Ascending aorta (tissue), 2 donors: ENCODE measurements around the gene BANF2. TPM values are rescaled to one million over a fixed set of nuclear protein-coding genes. Genes with fewer than 3 reads are reported as not detected.

ENCODE experiments used
- DNase-seq, 2 donors: peaks; one replicate each; pipeline ENCODE4 v3.0.0-alpha.2; 2019; ENCODE audit warnings: low spot score in 2 of 2
- H3K27ac ChIP-seq, 2 donors: fragments of 200-600 bp; sonication (generic); one replicate each; pipeline ENCODE4 v1.5.1; 2016 to 2017; ENCODE audit warnings: mild to moderate bottlenecking in 1 of 2
- H3K27me3 ChIP-seq: fragments of 200-600 bp; sonication (generic); one replicate; pipeline ENCODE4 v1.5.1; 2017
- H3K36me3 ChIP-seq, 2 donors: fragments of 200-600 bp; sonication (generic); one replicate each; pipeline ENCODE4 v1.5.1; 2016
- H3K4me1 ChIP-seq, 2 donors: fragments of 200-600 bp; sonication (generic); one replicate each; pipeline ENCODE4 v1.5.1; 2016 to 2017; ENCODE audit warnings: mild to moderate bottlenecking in 1 of 2
- H3K4me3 ChIP-seq, 2 donors: fragments of 200-600 bp; sonication (generic); one replicate each; pipeline ENCODE4 v1.5.1; 2016 to 2017; ENCODE audit warnings: mild to moderate bottlenecking in 1 of 2
- H3K9me3 ChIP-seq, 2 donors: fragments of 200-600 bp; sonication (generic); one replicate each; pipeline ENCODE4 v1.5.1; 2016
- CTCF ChIP-seq, 3 experiments: fragments of 200-600 bp in 2 of 3; fragments of 450-650 bp in 1 of 3; sonication (generic) in 2 of 3; IDR thresholded peaks; one replicate each; pipeline ENCODE4 v1.5.1; 2016 to 2019; ENCODE audit warnings: antibody characterized with exemption in 3 of 3, mild to moderate bottlenecking in 1 of 3, moderate library complexity in 1 of 3
- intact Hi-C: fragments of 100-400 bp; cut with DNase I; formaldehyde crosslinking; loops from one replicate; pipeline ENCODE4 v1.15.1; 2023
- total RNA-seq: library from RNA; depleted of rRNA; stranded (reverse); fragments of >200 nt; gene quantifications from one replicate; pipeline ENCODE4 v1.1.0, GENCODE V29; 2016

BANF2 gene
- total RNA-seq, 1 donor from 2014 or later, result not detected

GRCh38 chr20:17676942-17677341, 22.8 kb upstream of the BANF2 start:
- no peaks in the 10 kb centered on the region for H3K9me3 ChIP-seq
- H3K27ac ChIP-seq, result peak overlapping the region; percentile 61 to 72
- H3K4me3 ChIP-seq, result no peak overlapping the region
- no peak for DNase-seq
- intact Hi-C loops, result no loop called here
- H3K4me1 ChIP-seq, result peaks cover 15 to 29% of the 10 kb centered on the region in 2 donors
- peaks cover 4% of the 10 kb centered on the region in 2 donors for H3K36me3 ChIP-seq
- no peaks in the 10 kb centered on the region for H3K27me3 ChIP-seq
- no peak for TF ChIP-seq CTCF (IDR thresholded peaks at IDR 0.05)

GRCh38 chr20:17678295-17678694, 21.5 kb upstream of the BANF2 start:
- H3K36me3 ChIP-seq, result peaks cover 4% of the 10 kb centered on the region in 2 donors
- H3K4me3 ChIP-seq, result no peak overlapping the region
- H3K4me1 ChIP-seq, result peaks cover 18 to 33% of the 10 kb centered on the region in 2 donors
- no peaks in the 10 kb centered on the region for H3K9me3 ChIP-seq
- peak overlapping the region in 1 of 2 donors; percentile 72 for H3K27ac ChIP-seq
- H3K27me3 ChIP-seq, result no peaks in the 10 kb centered on the region
- no peak for TF ChIP-seq CTCF (IDR thresholded peaks at IDR 0.05)
- intact Hi-C loops, result no loop called here
- no peak for DNase-seq

- peaks cover 18 to 33% of the 10 kb centered on the region in 2 donors for H3K4me1 ChIP-seq
Measured at GRCh38 chr20:17678886-17679285, 20.9 kb upstream of the BANF2 start.

GRCh38 chr20:17679941-17680835, 19.6 kb upstream of the BANF2 start:
- Histone ChIP-seq H3K27ac (peak overlapping the region; percentile 95 to 97), H3K4me1 (peaks cover 12 to 26% of the 10 kb centered on the region in 2 donors), H3K36me3 (peaks cover 4% of the 10 kb centered on the region in 2 donors), H3K27me3 (no peaks in the 10 kb centered on the region), H3K4me3 (peak overlapping the region; percentile 90 to 93), H3K9me3 (no peaks in the 10 kb centered on the region)
- intact Hi-C loops, result loop anchor here (2.0 to 10.0 kb wide), 7 partner anchors 112 to 1105 kb away; partner anchors contain the start of genes KAT14, KIF16B, PET117 and SMIM26
- no peak for TF ChIP-seq CTCF (IDR thresholded peaks at IDR 0.05)
- peak in 1 of 2 donors; percentile 78 for DNase-seq

More at GRCh38 chr20:17678886-17679285, 20.9 kb upstream of the BANF2 start:
- no peaks in the 10 kb centered on the region for H3K27me3 ChIP-seq
- H3K9me3 ChIP-seq, result no peaks in the 10 kb centered on the region
- H3K4me3 ChIP-seq, result no peak overlapping the region
- intact Hi-C loops, result no loop called here
- peaks cover 4% of the 10 kb centered on the region in 2 donors for H3K36me3 ChIP-seq
- peak in 1 of 2 donors; percentile 50 for DNase-seq
- H3K27ac ChIP-seq, result peak overlapping the region in 1 of 2 donors; percentile 97
- TF ChIP-seq CTCF (IDR thresholded peaks at IDR 0.05), result no peak

GRCh38 chr20:17680836-17681725, 18.7 kb upstream of the BANF2 start:
- TF ChIP-seq CTCF (IDR thresholded peaks at IDR 0.05), result peak in 2 of 3 experiments; percentile 46 to 98
- Histone ChIP-seq H3K4me3 (peak overlapping the region; percentile 90 to 93), H3K36me3 (peaks cover 4% of the 10 kb centered on the region in 2 donors), H3K27ac (peak overlapping the region; percentile 95 to 97), H3K27me3 (no peaks in the 10 kb centered on the region), H3K4me1 (peaks cover 4 to 20% of the 10 kb centered on the region in 2 donors), H3K9me3 (no peaks in the 10 kb centered on the region)
- peak in 1 of 2 donors; percentile 90 for DNase-seq
- intact Hi-C loops, result loop anchor here (1.0 to 10.0 kb wide), 8 partner anchors 111 to 1106 kb away; partner anchors contain the start of genes KAT14, KIF16B, PET117 and SMIM26
